ENCODE data around the gene PPEF2. TPM values are rescaled to one million over a fixed set of nuclear protein-coding genes. Genes with fewer than 3 reads are reported as not detected.

PPEF2 gene
- total RNA-seq, 1 donor from 2014 or later = 0.07 TPM

DNA sequence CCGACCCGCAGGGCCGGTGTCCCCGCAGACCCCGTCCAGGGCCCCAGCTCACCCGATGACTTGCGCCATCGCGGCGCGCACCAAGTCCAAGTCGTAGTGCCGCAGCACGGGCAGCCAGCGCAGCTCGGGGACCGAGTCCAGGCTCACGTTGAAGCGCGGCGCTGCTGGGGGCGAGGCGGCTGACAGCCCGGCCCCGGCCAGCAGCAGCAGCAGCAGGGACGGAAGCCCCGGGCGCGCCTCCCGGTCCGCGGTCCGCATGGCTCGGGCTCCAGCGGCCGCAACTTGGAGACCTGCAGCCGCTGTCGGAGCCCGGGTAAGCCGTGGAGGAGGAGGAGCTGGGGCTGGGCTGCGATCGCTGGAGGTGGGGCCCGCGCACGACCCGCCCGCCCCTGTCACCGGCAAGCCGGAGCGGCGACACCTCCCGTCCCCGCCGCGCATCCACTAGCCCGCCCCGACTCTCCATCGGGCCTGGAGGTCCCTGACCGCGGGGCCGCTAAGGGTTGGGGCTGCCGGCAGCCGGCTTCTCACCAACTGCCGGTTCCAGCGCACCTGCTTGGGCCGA is 38.5 kb upstream of the PPEF2 start, which contains the start of gene NAAA:
Gene NAAA, minus strand, starts transcription at position 322 of the 562 bp plus-strand sequence. Its CDS starts 64 bp downstream, at position 258.
- H3K79me2 ChIP-seq (ENCODE audit: low read depth) = no peaks in the 10 kb centered on the region
- peak within 1 kb of the TSS; percentile 90 for H3K4me3 Mint-ChIP-seq
- peaks cover 5% of the 10 kb centered on the region for H3K36me3 Mint-ChIP-seq
- peaks cover 11% of the 10 kb centered on the region for H3K4me1 Mint-ChIP-seq
- peaks cover 23% of the 10 kb centered on the region for H4K20me1 ChIP-seq (ENCODE audit: low read depth)
- peak within 1 kb of the TSS; percentile 96 for H3K4me2 ChIP-seq
- no peaks in the 10 kb centered on the region for H3K27me3 Mint-ChIP-seq (ENCODE audit: insufficient read depth, low read depth)
- peak within 1 kb of the TSS; percentile 75 for H3K4me3 ChIP-seq
- no peaks in the 10 kb centered on the region for H3K9me3 Mint-ChIP-seq
- TF ChIP-seq EZH2phosphoT487 (IDR thresholded peaks at IDR 0.05) (no peak), EZH2 (IDR thresholded peaks at IDR 0.05) (peak; percentile 43)
- TF ChIP-seq, protein P1, sequence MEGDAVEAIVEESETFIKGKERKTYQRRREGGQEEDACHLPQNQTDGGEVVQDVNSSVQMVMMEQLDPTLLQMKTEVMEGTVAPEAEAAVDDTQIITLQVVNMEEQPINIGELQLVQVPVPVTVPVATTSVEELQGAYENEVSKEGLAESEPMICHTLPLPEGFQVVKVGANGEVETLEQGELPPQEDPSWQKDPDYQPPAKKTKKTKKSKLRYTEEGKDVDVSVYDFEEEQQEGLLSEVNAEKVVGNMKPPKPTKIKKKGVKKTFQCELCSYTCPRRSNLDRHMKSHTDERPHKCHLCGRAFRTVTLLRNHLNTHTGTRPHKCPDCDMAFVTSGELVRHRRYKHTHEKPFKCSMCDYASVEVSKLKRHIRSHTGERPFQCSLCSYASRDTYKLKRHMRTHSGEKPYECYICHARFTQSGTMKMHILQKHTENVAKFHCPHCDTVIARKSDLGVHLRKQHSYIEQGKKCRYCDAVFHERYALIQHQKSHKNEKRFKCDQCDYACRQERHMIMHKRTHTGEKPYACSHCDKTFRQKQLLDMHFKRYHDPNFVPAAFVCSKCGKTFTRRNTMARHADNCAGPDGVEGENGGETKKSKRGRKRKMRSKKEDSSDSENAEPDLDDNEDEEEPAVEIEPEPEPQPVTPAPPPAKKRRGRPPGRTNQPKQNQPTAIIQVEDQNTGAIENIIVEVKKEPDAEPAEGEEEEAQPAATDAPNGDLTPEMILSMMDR (IDR thresholded peaks at IDR 0.05) = no peak
- H3K27me3 ChIP-seq = peaks cover 32% of the 10 kb centered on the region
- no peaks in the 10 kb centered on the region for H3K9me3 ChIP-seq (ENCODE audit: low read depth)
- DNase-seq (ENCODE audit: low spot score) = peak; percentile 87
- no peaks in the 10 kb centered on the region for H3K4me1 ChIP-seq
- H3F3A ChIP-seq (ENCODE audit: low read depth) = peaks cover 20% of the 10 kb centered on the region
- H3K9ac ChIP-seq = no peak within 1 kb of the TSS
- no peak within 1 kb of the TSS for H3K27ac ChIP-seq
- H3K27ac Mint-ChIP-seq = no peak within 1 kb of the TSS
- H3K36me3 ChIP-seq = no peaks in the 10 kb centered on the region
- H2AFZ ChIP-seq (replicated peaks) = peak within 1 kb of the TSS; percentile 35

GRCh38 chr4:75939890-75940691 is 37.8 kb upstream of the PPEF2 start:
- Histone ChIP-seq H3K36me3 (no peaks in the 10 kb centered on the region), H3K4me3 (peak overlapping the region; percentile 75), H3K9ac (no peak overlapping the region), H4K20me1 (ENCODE audit: low read depth) (peaks cover 23% of the 10 kb centered on the region), H3F3A (ENCODE audit: low read depth) (peaks cover 20% of the 10 kb centered on the region), H3K27me3 (peaks cover 32% of the 10 kb centered on the region), H3K9me3 (ENCODE audit: low read depth) (no peaks in the 10 kb centered on the region), H3K4me1 (no peaks in the 10 kb centered on the region), H3K79me2 (ENCODE audit: low read depth) (no peaks in the 10 kb centered on the region), H3K27ac (no peak overlapping the region), H3K4me2 (peak overlapping the region; percentile 96), H2AFZ (replicated peaks) (peak overlapping the region; percentile 35)
- H3K27me3 Mint-ChIP-seq (ENCODE audit: insufficient read depth, low read depth) = no peaks in the 10 kb centered on the region
- no peak overlapping the region for H3K27ac Mint-ChIP-seq
- TF ChIP-seq, protein P1 (IDR thresholded peaks at IDR 0.05) = no peak
- TF ChIP-seq EZH2phosphoT487 (IDR thresholded peaks at IDR 0.05) (no peak), EZH2 (IDR thresholded peaks at IDR 0.05) (no peak)
- H3K4me1 Mint-ChIP-seq = peaks cover 11% of the 10 kb centered on the region
- H3K4me3 Mint-ChIP-seq = peak overlapping the region; percentile 90
- DNase-seq (ENCODE audit: low spot score) = peak; percentile 81
- peaks cover 5% of the 10 kb centered on the region for H3K36me3 Mint-ChIP-seq
- H3K9me3 Mint-ChIP-seq = no peaks in the 10 kb centered on the region

GRCh38 chr4:75935628-75936027 is 33.4 kb upstream of the PPEF2 start:
- Histone ChIP-seq H3K36me3 (no peaks in the 10 kb centered on the region), H3K27ac (no peak overlapping the region), H4K20me1 (ENCODE audit: low read depth) (peaks cover 4% of the 10 kb centered on the region), H3K4me2 (no peak overlapping the region), H3K4me1 (no peaks in the 10 kb centered on the region), H3K27me3 (peaks cover 20% of the 10 kb centered on the region), H3K9ac (no peak overlapping the region), H3K9me3 (ENCODE audit: low read depth) (no peaks in the 10 kb centered on the region), H3K79me2 (ENCODE audit: low read depth) (no peaks in the 10 kb centered on the region), H2AFZ (replicated peaks) (no peak overlapping the region), H3F3A (ENCODE audit: low read depth) (peaks cover 8% of the 10 kb centered on the region), H3K4me3 (no peak overlapping the region)
- Mint-ChIP-seq H3K27me3 (ENCODE audit: insufficient read depth, low read depth) (no peaks in the 10 kb centered on the region), H3K9me3 (no peaks in the 10 kb centered on the region), H3K4me1 (peaks cover 5% of the 10 kb centered on the region), H3K27ac (no peak overlapping the region), H3K36me3 (peaks cover 1% of the 10 kb centered on the region), H3K4me3 (no peak overlapping the region)
- DNase-seq (ENCODE audit: low spot score) = no peak
- TF ChIP-seq, protein P1 (IDR thresholded peaks at IDR 0.05) = no peak
- no peak for TF ChIP-seq EZH2 (IDR thresholded peaks at IDR 0.05)
- TF ChIP-seq EZH2phosphoT487 (IDR thresholded peaks at IDR 0.05) = no peak

Data from neural progenitor cell (in vitro differentiated cells).